CD4-positive, CD25-positive, alpha-beta regulatory T cell (primary cell): Measurements from ENCODE around the gene RIC1. TPM values are rescaled to one million over a fixed set of nuclear protein-coding genes. Genes with fewer than 3 reads are reported as not detected.
"Not testable (repeated sequence)": the region's sequence is repeated elsewhere in the genome, so short reads cannot be mapped to it uniquely, and the experiment has no call there.

Source experiments
- ATAC-seq, 2 donors: fragments of 150-1000 bp; cut with Tn5 transposase; one replicate each; pipeline ENCODE4 v1.10.0; 2021; ENCODE audit warnings: low read depth in 2 of 2, moderate number of reproducible peaks in 2 of 2, moderate library complexity in 1 of 2
- DNase-seq, 3 donors: peaks; one replicate each; pipeline versions ENCODE4 v3.0.0 to v3.0.0-alpha.2; 2012 to 2022; ENCODE audit warnings: mixed read lengths in 1 of 3
- H3K27ac ChIP-seq: one replicate; pipeline ENCODE4 v1.7.0; 2013; ENCODE audit warnings: mild to moderate bottlenecking, low read length; ENCODE audit not compliant: insufficient read depth, poor library complexity, severe bottlenecking
- H3K27me3 ChIP-seq: one replicate; pipeline ENCODE4 v1.7.0; 2013; ENCODE audit warnings: low read length; ENCODE audit not compliant: control insufficient read depth, insufficient read depth
- H3K36me3 ChIP-seq: one replicate; pipeline ENCODE4 v1.7.0; 2013; ENCODE audit warnings: mild to moderate bottlenecking, low read length, moderate library complexity; ENCODE audit not compliant: control insufficient read depth, insufficient read depth
- H3K4me1 ChIP-seq: 2 replicates; pipeline ENCODE4 v1.7.0; 2013; ENCODE audit warnings: mild to moderate bottlenecking, low read length; ENCODE audit not compliant: insufficient read depth, control insufficient read depth, poor library complexity, severe bottlenecking
- H3K4me3 ChIP-seq: one replicate; pipeline ENCODE4 v1.7.0; 2013; ENCODE audit warnings: low read depth, mild to moderate bottlenecking, low read length, moderate library complexity
- H3K9me3 ChIP-seq, 2 experiments: 1 replicate in 1 of 2; 2 replicates in 1 of 2; pipeline ENCODE4 v1.7.0; 2013; ENCODE audit warnings: low read length in 2 of 2, mild to moderate bottlenecking in 1 of 2, moderate library complexity in 1 of 2; ENCODE audit not compliant: control insufficient read depth in 2 of 2
- H3K27ac Mint-ChIP-seq, 3 donors: one replicate each; pipeline ENCODE4 v1.8.0; 2020 to 2022; ENCODE audit warnings: mild to moderate bottlenecking in 3 of 3, mixed read lengths in 3 of 3, moderate library complexity in 2 of 3
- H3K27me3 Mint-ChIP-seq: one replicate; pipeline ENCODE4 v1.8.0; 2022; ENCODE audit warnings: mild to moderate bottlenecking, mixed read lengths
- H3K36me3 Mint-ChIP-seq: one replicate; pipeline ENCODE4 v1.8.0; 2020; ENCODE audit warnings: mixed read lengths
- H3K4me1 Mint-ChIP-seq, 4 donors: one replicate each; pipeline ENCODE4 v1.8.0; 2020 to 2022; ENCODE audit warnings: mixed read lengths in 4 of 4, mild to moderate bottlenecking in 1 of 4
- H3K4me3 Mint-ChIP-seq, 4 donors: one replicate each; pipeline ENCODE4 v1.8.0; 2020 to 2022; ENCODE audit warnings: mild to moderate bottlenecking in 4 of 4, mixed read lengths in 4 of 4, moderate library complexity in 3 of 4
- H3K9me3 Mint-ChIP-seq, 7 donors: one replicate each; pipeline ENCODE4 v1.8.0; 2020 to 2022; ENCODE audit warnings: mixed read lengths in 7 of 7, mild to moderate bottlenecking in 3 of 7, moderate library complexity in 2 of 7
- polyA plus RNA-seq, 4 donors: library from polyadenylated mRNA; unstranded; fragments of 300-500 nt; fragmentation: Illumina TruSeq; gene quantifications; one replicate each; pipeline ENCODE4 v1.2.3, GENCODE V29; 2021
- total RNA-seq: library from RNA; stranded (reverse); gene quantifications from one replicate; pipeline ENCODE4 v1.2.3, GENCODE V29; 2022

The RIC1 gene
- total and polyA plus RNA-seq, 5 donors from 2014 or later, result 5.0 to 29.9 (median 7.6) TPM

DNA sequence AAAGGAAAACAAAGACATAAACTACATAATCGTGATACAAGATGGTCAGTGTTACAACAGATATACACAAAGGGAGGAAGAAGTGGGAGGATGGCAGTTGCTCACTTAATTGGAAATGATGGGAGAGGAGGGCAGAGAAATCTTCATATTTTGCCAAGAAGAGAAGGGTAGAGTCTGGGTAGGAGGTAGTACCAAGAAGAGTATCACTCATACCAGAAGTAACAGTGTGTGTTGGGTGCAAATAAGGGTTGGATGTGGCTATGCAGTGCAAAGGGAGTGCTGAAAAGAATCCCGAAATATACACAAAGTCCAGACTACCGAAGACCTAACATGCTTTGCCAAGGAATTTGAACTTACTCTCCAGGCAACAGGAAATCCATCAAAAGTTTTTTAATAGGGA lies 163.0 kb downstream of the RIC1 start:
- no peaks in the 10 kb centered on the region for H3K27me3 ChIP-seq
- no peak for DNase-seq
- no peak overlapping the region for H3K27ac ChIP-seq
- peaks cover 0 to 2% (median 0%) of the 10 kb centered on the region in 7 donors for H3K9me3 Mint-ChIP-seq
- H3K27ac Mint-ChIP-seq, result peak overlapping the region in 2 of 3 donors; percentile 22 to 77
- H3K4me1 Mint-ChIP-seq, result peaks cover 39 to 46% (median 41%) of the 10 kb centered on the region in 4 donors
- peaks cover 57% of the 10 kb centered on the region for H3K36me3 Mint-ChIP-seq
- no peaks in the 10 kb centered on the region for H3K9me3 ChIP-seq
- no peak overlapping the region for H3K4me3 ChIP-seq
- ATAC-seq, result no peak
- peaks cover 19% of the 10 kb centered on the region for H3K36me3 ChIP-seq
- peaks cover 6% of the 10 kb centered on the region for H3K4me1 ChIP-seq
- H3K4me3 Mint-ChIP-seq, result peak overlapping the region in 1 of 4 donors; percentile 7
- no peaks in the 10 kb centered on the region for H3K27me3 Mint-ChIP-seq

DNA sequence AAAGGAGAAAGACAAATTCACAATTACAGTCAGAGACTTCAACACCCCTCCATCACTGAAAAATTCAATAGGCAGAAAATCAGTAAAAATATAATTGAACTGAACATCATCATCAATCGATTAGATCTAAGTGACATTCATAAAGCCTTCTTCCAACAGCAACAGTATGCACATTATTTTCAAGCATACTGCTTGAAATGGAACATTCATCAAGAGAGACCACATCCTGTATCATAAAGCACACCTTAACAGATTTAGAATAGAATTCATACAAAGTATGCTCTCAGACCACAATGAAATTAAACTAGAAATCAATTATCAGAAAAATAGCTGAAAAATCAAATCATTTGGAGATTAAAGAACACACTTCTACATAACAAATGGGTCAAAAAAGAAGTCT lies 164.9 kb downstream of the RIC1 start:
- Histone ChIP-seq H3K9me3 (no peaks in the 10 kb centered on the region), H3K27me3 (no peaks in the 10 kb centered on the region), H3K4me1 (peaks cover 6% of the 10 kb centered on the region), H3K27ac (no peak overlapping the region), H3K36me3 (peaks cover 12% of the 10 kb centered on the region), H3K4me3 (no peak overlapping the region)
- Mint-ChIP-seq H3K9me3 (peaks cover 0 to 2% (median 0%) of the 10 kb centered on the region in 7 donors), H3K4me1 (peaks cover 35 to 44% (median 40%) of the 10 kb centered on the region in 4 donors), H3K36me3 (peaks cover 46% of the 10 kb centered on the region), H3K27ac (peak overlapping the region in 1 of 3 donors; percentile 13), H3K27me3 (no peaks in the 10 kb centered on the region), H3K4me3 (peak overlapping the region in 2 of 4 donors; percentile 33 to 42)
- ATAC-seq (peak; percentile 63 to 67), DNase-seq (peak in 2 of 3 donors; percentile 16 to 49)

DNA sequence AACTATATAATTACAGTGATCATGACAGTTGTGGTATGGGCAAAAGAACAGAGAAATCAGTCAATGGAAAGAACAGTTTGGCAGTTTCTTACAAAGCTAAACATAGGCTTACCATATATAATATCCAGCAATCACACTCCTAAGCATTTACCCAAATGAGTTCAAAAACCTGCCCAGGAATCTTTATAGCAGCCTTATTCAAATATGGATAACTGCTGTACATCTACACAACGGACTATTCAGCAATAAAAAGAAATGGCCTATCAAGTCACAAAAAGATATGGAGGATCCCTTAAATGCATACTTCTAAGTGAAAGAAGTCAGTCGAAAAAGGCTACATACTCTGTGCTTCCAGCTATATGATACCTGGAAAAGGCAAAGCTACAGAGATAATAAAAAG lies 167.4 kb downstream of the RIC1 start:
- Histone ChIP-seq H3K4me1 (peaks cover 6% of the 10 kb centered on the region), H3K27me3 (no peaks in the 10 kb centered on the region), H3K36me3 (peaks cover 6% of the 10 kb centered on the region), H3K27ac (no peak overlapping the region), H3K9me3 (no peaks in the 10 kb centered on the region), H3K4me3 (no peak overlapping the region)
- H3K4me3 Mint-ChIP-seq, result no peak overlapping the region
- peaks cover 25 to 51% (median 37%) of the 10 kb centered on the region in 4 donors for H3K4me1 Mint-ChIP-seq
- H3K27me3 Mint-ChIP-seq, result no peaks in the 10 kb centered on the region
- H3K9me3 Mint-ChIP-seq, result peaks cover 0 to 2% (median 0%) of the 10 kb centered on the region in 7 donors
- DNase-seq, result no peak
- H3K27ac Mint-ChIP-seq, result no peak overlapping the region
- ATAC-seq, result no peak
- peaks cover 34% of the 10 kb centered on the region for H3K36me3 Mint-ChIP-seq

DNA sequence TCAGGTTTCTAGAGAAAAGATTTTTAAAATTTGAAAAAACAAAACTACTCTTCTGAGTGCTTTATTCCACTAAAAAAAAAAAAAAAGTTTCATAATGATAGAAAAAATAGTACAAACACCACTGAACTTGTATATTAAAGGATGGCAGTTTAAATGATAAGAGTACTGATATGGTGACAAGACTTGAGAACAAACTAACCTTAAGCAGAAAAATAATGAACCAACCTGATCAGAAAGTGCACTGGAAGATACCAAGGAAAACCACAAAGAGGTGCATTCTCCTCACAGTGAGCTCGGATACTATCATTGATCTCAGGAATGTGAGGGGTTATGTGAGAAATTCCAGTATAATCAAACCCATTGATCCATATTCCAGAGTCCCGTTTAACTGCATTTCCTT lies 169.7 kb downstream of the RIC1 start:
- Histone ChIP-seq H3K27me3 (no peaks in the 10 kb centered on the region), H3K9me3 (no peaks in the 10 kb centered on the region), H3K27ac (no peak overlapping the region), H3K36me3 (peaks cover 5% of the 10 kb centered on the region), H3K4me3 (no peak overlapping the region), H3K4me1 (peaks cover 6% of the 10 kb centered on the region)
- no peak for DNase-seq
- H3K4me3 Mint-ChIP-seq, result no peak overlapping the region
- ATAC-seq, result no peak
- peaks cover 21 to 36% (median 27%) of the 10 kb centered on the region in 4 donors for H3K4me1 Mint-ChIP-seq
- no peaks in the 10 kb centered on the region for H3K27me3 Mint-ChIP-seq
- H3K27ac Mint-ChIP-seq, result no peak overlapping the region
- H3K9me3 Mint-ChIP-seq, result peaks cover 0 to 2% (median 0%) of the 10 kb centered on the region in 7 donors
- peaks cover 23% of the 10 kb centered on the region for H3K36me3 Mint-ChIP-seq

DNA sequence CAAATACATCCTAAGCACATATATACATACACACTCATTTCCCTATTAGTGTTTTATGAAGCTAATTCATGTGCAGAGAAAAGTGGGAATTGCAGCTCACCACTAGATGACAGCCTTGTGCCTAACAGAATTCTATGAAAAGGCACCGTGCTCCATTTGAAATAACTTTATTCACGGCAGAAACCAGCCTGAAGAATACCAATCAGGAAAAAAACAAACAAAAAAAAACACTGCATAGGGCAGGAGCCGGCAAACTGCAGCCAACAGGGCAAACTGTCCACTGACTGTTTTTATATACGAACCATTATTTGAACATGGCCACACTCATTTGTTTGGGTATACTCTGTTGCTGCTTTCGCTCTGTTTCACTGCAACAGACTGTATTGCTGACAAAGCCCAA lies 170.4 kb downstream of the RIC1 start:
- no peaks in the 10 kb centered on the region for H3K27me3 Mint-ChIP-seq
- no peaks in the 10 kb centered on the region for H3K9me3 ChIP-seq
- no peak overlapping the region for H3K4me3 ChIP-seq
- peaks cover 0 to 2% (median 0%) of the 10 kb centered on the region in 7 donors for H3K9me3 Mint-ChIP-seq
- DNase-seq (peak in 1 of 3 donors; percentile 25), ATAC-seq (no peak)
- peaks cover under 1% of the 10 kb centered on the region for H3K4me1 ChIP-seq
- H3K27ac Mint-ChIP-seq, result no peak overlapping the region
- H3K4me3 Mint-ChIP-seq, result no peak overlapping the region
- no peaks in the 10 kb centered on the region for H3K27me3 ChIP-seq
- H3K36me3 Mint-ChIP-seq, result peaks cover 23% of the 10 kb centered on the region
- H3K27ac ChIP-seq, result no peak overlapping the region
- peaks cover 14 to 28% (median 20%) of the 10 kb centered on the region in 4 donors for H3K4me1 Mint-ChIP-seq
- peaks cover 5% of the 10 kb centered on the region for H3K36me3 ChIP-seq

DNA sequence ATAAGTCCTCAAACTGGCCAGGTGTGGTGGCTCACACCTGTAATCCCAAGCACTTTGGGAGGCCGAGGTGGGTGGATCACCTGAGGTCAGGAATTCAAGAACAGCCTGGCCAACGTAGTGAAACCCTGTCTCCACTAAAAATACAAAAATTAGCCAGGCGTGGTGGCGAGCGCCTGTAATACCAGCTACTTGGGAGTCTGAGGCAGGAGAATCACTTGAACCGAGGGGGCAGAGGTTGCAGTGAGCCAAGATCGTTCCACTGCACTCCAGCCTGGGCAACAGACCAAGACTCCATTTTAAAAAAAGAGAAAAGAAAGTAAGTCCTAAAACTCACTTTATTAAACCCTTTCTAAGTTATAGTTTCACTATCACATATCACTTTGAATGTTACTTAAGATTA lies 171.5 kb downstream of the RIC1 start:
- not testable (repeated sequence) for H3K9me3 ChIP-seq, ATAC-seq, H3K4me3 ChIP-seq, H3K27me3 ChIP-seq, H3K4me3 Mint-ChIP-seq, H3K27ac ChIP-seq, DNase-seq, H3K36me3 ChIP-seq, H3K9me3 Mint-ChIP-seq, H3K27me3 Mint-ChIP-seq, H3K27ac Mint-ChIP-seq, H3K4me1 ChIP-seq
- H3K4me1 Mint-ChIP-seq, result peaks cover 6 to 18% (median 15%) of the 10 kb centered on the region in 4 donors
- H3K36me3 Mint-ChIP-seq, result peaks cover 23% of the 10 kb centered on the region

DNA sequence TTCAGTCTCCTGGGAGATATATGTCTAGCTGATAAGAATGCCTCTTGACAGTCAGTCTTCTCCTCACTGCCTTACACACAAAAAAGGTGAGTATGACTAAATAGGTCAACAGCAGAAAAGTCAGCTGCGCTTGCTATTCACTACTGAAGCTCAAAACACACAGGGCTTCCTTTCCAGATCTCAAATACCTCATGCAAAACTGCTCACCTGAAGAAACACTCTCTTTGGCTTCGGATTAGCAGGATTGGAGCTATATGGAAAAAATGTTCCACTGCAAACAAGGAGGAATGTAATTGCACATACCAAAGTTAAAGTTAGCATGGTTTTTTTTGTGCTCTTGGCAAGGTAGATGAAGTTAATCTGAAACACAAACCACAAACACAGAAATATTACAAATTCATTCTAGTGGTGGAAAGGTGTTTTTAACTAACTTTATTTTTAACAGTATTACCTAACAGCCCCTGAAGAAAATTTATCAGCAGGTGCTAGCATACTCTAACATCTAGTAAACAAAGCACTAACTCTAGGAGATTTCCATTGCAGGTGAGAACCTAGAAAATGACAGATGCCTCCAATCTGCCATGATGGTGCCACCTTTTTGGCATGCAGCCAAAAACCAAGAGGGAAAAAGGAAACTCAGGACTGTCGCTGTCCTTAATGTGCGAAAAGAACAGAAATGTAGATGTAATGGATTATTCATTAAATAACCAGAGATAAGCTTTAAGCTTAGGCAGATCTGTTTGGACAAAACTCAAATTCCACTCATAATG lies 172.2 kb downstream of the RIC1 start:
- no peak overlapping the region for H3K27ac ChIP-seq
- peaks cover 11% of the 10 kb centered on the region for H3K36me3 ChIP-seq
- DNase-seq (peak in 1 of 3 donors; percentile 35), ATAC-seq (no peak)
- H3K27me3 ChIP-seq, result no peaks in the 10 kb centered on the region
- no peaks in the 10 kb centered on the region for H3K4me1 ChIP-seq
- no peaks in the 10 kb centered on the region for H3K9me3 ChIP-seq
- Mint-ChIP-seq H3K9me3 (peaks cover 0 to 2% (median 0%) of the 10 kb centered on the region in 7 donors), H3K27me3 (no peaks in the 10 kb centered on the region), H3K4me1 (peaks cover 6 to 18% (median 15%) of the 10 kb centered on the region in 4 donors), H3K27ac (peak overlapping the region in 2 of 3 donors; percentile 7 to 68), H3K4me3 (peak overlapping the region in 1 of 4 donors; percentile 21), H3K36me3 (peaks cover 21% of the 10 kb centered on the region)
- H3K4me3 ChIP-seq, result no peak overlapping the region

DNA sequence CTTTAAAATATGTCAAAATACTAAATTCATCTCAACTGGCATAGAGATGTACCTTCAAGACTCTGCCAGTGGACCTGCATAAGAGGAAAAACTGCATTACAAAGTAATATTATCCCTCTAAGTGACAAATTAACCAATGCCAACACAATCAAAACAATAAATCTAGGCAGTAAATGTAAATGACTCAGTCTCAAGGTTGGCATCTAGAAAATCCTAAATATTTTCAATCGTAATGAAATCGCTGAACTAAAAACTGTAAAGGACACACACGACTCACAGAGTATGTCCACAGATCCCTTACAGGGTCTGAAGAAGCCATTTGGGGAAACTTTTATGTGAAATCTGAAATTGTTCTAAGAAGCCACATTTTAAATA lies 172.8 kb downstream of the RIC1 start:
- no peak overlapping the region for H3K4me3 ChIP-seq
- Mint-ChIP-seq H3K27ac (peak overlapping the region in 1 of 3 donors; percentile 7), H3K36me3 (peaks cover 17% of the 10 kb centered on the region), H3K4me3 (no peak overlapping the region), H3K9me3 (no peaks in the 10 kb centered on the region), H3K27me3 (no peaks in the 10 kb centered on the region), H3K4me1 (peaks cover 4 to 18% (median 15%) of the 10 kb centered on the region in 4 donors)
- H3K27ac ChIP-seq, result no peak overlapping the region
- DNase-seq (no peak), ATAC-seq (no peak)
- no peaks in the 10 kb centered on the region for H3K27me3 ChIP-seq
- H3K9me3 ChIP-seq, result no peaks in the 10 kb centered on the region
- no peaks in the 10 kb centered on the region for H3K4me1 ChIP-seq
- H3K36me3 ChIP-seq, result peaks cover 11% of the 10 kb centered on the region
